Renal cortical epithelial cell (primary cell): ENCODE measurements around the gene DTNB. TPM values are rescaled to one million over a fixed set of nuclear protein-coding genes. Genes with fewer than 3 reads are reported as not detected.
"Not testable (repeated sequence)": the region's sequence is repeated elsewhere in the genome, so short reads cannot be mapped to it uniquely, and the experiment has no call there.

Source experiments
- DNase-seq: peaks from one replicate; pipeline ENCODE4 v3.0.0-alpha.2; 2011; ENCODE audit warnings: low read depth
- total RNA-seq: library from RNA; depleted of rRNA; stranded (reverse); fragments of >200 nt; gene quantifications from 2 replicates; pipeline ENCODE4 v1.2.3, GENCODE V29; 2014

The DTNB gene
- total RNA-seq, 1 donor from 2014 or later = 10.7 TPM

DNA sequence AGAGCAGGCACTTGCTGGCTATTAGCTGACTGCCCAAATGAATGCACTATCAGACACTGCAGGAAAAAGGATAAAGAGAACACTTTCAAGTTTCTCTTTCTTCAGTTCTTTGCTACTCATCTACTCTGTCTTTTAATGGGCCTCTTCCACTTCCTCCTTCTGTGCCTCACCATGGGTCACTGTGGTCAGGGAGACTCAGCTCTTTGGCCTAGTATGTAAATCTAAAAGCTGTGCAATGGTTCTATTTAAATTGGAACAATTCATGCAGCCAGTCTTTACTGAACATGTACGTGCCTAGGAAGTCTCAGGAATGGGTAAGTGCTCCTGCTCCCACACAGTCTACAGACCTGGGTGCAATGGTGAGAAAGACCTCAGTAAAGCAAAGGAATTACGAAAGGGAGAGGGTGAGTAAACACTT is 252.5 kb downstream of the DTNB start:
- no peak for DNase-seq

DNA sequence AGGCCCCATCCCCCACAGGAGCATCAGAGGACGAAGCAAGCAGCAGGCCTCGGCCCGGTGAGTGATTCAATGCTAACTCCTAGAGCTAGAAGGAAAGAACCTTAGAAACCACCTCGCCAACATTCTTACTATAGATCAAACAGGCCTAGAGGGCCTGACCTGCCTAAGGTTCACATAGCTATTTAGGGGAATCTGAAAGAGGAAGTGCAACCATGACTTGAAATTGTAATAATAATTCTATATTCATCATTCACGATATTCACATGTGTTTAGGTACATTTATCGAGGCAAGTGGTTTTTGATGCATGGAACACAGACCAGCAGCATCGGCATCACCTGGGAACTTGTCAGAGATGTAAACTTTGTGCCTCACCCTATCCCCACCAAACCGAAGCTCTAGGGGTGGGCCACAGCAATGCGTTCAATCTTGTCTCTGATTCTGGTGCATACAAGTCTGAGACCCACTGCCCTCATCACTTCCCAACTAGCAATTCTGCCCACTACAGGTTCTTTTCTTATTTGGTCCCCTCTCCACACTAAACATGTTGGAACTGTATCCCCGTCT is 253.6 kb downstream of the DTNB start:
- no peak for DNase-seq

DNA sequence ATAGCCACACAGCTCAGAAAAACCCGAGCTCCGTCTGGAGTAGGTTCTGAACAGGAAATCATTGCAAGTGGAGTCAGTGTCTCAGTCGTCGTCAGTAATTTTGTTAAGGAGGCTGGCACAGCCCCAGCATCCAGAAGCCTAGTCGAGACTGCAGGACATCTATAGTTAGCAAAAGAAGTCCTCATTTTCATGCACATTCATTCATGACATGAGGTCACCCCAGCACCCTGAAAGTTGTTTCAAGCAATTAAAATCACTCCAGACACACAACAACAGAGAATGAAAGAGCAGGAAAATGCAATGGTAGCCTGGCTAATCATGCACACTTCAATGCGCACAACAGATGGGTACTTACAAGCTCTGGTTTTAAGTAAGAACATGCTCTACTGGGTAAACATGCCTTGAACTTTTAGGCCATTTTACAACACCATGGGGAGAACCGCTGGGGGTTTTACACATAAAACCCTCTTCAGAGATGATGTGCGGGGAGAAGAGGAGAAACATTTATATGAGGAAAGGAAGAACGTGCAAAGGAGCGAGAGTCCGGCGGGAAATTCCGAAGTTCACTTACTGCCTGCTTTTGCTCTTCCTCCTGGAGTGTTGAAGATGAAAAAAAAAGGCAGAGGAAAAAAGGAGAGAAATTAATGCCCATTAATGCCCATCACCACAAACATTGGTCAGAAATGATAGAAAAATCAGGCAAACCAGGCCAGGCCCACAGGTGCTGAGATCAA is 254.3 kb downstream of the DTNB start:
- DNase-seq = no peak

DNA sequence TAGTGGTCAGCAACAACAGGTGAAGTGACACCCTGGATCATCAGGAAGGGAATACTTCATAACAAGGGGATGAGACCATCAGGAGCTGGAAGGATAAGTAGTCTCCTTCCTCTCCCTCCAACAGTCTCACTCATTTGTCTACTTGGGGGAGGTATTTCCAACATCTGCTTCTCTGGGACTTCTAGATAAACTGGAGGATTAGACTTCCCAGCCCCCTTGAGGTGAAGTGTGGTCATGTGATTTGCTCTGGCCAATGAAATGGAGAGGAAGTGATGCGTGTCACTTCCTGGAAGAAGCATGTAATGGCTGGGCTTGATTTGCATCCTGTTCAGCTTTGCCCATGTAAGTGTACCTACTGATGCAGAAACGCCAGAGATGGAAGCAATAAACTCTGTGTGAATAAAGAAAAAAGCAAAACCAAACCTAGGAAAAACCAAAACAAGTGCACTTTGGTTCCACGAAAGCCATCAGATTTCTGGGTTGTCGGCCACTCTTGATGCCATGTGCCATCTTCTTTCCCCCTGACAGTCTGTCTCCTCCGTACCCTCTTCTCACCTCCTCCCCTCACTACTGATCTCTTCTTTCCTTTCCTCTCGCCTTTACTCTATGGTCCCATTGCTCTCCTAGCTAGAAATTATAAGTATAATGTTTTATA is 255.5 kb downstream of the DTNB start:
- DNase-seq = no peak

DNA sequence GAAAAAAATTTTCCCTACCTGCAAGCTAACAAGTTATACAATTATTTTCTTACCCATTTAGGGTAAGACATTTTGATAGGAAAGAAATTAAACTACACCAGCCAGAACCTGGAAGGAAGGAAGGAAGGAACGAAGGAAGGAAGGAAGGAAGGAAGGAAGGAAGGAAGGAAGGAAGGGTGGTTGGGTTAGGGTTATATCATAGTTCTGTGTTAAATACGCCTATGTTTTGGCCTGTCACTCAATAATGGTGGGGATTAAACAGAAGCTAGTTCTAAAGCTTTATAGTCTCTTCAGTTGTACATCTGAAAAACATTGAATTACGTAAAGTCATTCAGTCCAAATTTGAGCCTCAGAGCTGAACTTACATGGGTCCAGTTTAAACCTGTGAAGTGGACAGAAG is 256.7 kb downstream of the DTNB start:
- no peak for DNase-seq

DNA sequence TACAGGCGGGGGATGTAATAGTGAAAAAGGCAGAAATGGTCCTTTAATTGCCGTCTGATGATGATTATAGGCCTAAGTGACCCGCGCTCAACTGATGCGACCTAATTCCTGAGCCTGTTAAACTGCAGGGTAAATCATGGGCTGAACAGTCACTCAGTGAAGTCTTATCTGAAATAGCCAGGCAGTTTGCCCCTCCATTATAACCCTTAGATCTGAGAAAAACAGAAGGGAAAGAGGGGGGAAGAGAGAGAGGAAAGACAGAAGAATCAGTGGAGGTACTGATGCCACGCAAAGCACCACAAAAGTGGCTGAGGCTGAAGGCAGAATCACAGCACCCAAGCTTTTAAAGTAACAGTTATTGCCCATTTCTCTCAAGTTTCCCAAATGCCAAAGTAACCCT is 258.6 kb downstream of the DTNB start:
- no peak for DNase-seq

DNA sequence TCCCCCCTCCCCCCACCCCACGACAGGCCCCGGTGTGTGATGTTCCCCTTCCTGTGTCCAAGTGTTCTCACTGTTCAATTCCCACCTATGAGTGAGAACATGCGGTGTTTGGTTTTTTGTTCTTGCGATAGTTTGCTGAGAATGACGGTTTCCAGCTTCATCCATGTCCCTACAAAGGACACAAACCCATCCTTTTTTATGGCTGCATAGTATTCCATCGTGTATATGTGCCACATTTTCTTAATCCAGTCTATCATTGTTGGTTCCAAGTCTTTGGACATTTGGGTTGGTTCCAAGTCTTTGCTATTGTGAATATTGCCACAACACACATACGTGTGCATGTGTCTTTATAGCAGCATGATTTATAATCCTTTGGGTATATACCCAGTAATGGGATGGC is 260.0 kb downstream of the DTNB start:
- not testable (repeated sequence) for DNase-seq

DNA sequence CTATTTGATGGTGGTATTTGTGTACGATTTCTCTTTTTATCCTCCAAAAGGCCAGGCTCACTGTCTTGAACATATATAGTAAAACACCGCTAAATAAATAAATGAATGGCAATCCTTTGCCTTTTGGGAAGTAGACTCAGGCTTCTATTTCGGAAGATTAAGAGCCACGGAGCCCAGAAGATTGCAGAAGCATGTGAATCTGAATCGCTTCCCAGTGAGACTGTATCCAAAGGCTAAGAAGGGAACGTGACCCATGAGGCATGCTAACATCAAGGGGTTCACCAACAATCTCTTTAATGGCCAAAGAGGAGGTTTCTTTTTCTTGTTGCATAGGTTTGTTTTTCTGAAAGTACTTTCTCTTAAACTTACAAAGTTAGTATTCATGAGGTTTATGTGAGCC is 261.6 kb downstream of the DTNB start:
- DNase-seq = no peak

DNA sequence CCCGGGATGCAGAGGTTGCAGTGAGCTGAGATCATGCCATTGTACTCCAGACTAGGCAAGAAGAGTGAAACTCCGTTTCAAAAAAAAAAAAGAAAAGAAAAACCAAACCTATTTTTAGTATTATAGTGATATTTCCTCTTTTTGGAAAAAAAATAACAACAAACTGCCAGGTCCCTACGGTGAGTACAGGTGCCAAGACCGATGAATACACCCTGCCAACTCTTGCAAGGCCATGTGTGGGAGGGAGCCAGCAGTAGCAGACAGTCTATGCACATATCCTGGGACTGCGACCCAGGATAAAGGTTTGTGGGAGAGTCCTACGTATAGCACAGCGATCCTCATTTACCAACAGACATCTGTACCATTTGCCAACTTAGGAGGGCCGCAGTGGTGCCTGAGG is 262.1 kb downstream of the DTNB start:
- no peak for DNase-seq

DNA sequence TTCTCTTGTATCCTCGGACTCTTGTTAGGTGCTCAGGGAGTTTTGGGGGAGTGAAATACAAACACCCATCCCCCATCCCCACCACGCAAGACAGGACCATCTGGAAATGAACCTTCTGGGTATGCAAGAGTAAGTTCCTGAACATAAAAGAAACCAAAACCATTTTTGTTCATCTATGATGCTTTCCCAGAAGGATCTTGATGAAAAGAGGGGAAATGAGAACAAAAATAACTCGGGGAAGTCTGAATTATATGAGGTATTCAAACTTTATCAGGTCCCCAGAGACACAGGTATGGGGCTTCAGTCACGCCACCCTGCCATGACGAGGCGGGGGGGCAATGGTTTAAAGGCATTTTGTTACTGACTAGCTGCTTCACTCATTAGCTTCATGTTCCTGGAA is 263.0 kb downstream of the DTNB start:
- DNase-seq = no peak

DNA sequence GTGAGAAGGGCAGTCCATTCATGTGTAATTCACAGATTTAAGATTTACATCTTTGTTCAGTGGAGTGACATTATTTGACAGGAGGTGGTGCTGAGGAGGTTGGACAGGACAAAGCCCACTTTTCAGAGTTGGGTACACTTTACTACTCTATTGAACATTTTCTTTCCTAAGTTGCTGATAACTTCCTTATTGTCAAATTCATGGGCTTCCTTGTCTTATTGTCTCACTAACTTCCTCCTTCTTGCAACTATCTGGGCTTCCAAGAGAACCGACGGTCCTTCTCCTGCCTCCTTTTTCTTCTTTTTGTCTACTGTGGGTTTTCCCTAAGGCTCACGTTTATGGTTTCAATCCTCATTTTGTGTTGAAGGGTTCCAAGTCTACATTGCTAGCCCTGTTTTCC is 263.9 kb downstream of the DTNB start:
- DNase-seq = no peak

DNA sequence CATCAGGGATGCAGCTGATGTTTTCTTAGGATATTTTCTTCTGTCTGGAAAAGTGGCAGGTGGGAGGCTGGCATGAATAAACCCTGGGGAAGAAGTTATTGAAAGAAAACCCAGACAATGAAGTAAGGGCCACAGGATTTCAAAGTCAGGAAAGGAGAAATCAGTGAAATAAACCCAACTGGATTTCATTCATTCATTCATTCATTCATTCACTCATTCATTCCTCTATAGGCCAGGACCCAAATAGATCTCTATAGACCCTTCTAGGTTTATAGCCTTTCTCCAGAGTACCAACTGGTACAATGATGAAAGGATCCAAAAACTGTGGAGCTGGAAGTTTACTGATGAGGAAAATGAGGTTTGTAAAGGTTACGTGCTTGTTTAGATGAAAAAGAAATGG is 264.3 kb downstream of the DTNB start:
- no peak for DNase-seq

DNA sequence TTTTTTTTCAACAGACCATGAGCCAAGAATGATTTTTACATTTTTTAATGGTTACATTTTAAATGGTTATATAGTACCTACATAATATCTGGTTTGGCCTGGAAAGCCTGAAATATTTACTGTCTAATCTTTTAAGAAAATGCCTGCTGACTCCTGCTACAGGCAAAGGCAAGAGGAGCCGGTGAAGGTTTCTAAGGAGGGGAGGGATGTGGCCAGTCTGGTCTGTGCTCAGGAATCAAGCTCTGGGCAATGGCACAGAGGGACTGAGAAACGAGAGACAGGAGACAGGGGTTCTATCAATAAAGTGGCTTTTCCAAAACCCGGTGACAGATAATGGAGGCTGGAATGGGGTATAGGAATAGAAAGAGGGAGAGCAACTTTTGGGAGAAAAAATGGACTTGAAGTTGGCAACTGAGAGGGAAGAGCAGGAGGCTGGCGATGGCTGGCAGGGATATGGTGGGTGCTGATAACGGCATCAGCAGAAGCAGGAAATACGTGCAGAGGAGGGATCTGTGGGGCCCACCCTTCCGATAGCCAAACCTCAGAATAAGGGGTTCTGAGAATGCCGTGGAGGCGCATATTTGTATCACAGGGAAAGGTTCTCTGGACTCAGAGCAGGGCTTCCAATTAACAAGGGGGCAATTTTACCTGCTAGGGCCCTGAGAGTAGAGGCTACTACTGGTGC is 267.6 kb downstream of the DTNB start:
- no peak for DNase-seq

DNA sequence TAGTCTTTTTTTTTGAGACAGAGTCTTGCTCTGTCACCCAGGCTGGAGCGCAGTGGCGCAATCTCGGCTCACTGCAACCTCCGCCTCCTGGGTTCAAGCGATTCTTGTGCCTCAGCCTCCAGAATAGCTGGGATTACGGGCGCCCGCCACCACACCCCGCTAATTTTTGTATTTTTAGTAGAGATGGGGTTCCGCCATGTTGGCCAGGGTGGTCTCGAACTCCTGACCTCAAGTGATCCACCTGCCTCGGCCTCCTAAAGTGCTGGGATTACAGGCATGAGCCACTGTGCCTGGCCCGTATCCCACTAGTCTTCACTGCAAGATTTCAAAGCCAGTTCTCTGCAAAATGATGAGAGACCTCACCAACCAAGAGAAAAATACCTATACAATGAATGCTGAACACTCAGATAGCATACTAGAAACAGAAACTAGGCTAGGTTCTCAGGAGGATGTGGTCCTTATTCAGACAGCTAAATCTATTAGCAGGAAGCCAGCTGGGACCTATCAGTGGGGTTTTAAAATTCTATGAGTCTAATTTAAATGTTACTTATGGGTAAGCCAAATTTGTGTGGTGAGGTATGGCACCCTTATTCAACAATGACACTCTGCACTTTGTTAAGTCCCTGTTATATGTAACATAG is 270.1 kb downstream of the DTNB start:
- DNase-seq = not testable (repeated sequence)

DNA sequence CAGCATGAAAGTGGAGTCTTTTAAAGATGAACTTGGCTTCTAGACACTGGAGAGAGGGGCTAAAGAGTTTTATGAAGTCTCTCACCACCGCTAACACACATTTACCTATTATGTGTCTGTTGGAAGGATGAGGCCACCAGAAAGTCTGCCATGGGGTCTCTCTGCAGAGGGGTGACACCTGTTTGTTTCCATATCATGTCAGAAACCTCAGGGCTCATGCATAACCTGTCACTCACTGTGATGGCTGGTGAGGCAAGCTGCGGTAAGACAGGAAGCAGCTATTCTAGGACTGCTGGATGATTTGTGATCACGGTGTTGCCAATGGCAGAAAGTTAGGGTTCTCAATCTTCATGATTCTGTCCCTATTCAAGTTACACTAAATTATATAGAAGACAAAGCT is 270.9 kb downstream of the DTNB start:
- DNase-seq = no peak

DNA sequence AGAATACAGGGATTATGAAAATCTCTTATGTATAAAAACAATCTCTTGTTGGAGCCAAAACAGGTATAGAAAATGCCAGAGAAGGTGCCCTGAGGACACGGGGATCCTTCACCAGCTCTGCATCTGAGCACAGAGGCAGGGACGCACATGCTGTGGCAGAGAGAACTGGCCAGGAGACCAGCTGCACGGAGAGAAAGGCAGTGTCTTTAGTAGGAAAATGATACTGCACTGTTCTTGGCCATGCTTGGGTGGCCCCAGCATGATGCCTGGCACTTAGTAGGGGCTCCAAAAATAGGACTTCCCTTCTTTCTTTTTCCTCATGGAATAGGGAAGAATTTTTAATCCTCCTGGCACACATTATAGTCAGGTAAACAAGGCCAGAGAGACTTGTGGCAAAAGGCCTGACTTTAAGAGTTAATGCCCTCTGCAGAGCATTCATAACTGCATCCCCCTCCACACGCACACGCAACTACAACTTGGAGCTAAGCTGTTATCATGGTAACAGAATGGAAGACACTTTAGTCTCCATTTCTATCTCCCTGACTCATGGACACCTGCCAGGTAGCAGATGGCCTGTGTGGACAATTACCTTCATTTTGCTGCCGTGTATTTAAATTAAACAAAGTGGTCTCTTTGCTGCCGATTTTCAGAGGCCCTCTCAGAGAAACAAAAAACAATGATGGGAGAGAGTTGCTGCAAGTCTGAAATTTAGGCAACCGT is 271.9 kb downstream of the DTNB start:
- no peak for DNase-seq

DNA sequence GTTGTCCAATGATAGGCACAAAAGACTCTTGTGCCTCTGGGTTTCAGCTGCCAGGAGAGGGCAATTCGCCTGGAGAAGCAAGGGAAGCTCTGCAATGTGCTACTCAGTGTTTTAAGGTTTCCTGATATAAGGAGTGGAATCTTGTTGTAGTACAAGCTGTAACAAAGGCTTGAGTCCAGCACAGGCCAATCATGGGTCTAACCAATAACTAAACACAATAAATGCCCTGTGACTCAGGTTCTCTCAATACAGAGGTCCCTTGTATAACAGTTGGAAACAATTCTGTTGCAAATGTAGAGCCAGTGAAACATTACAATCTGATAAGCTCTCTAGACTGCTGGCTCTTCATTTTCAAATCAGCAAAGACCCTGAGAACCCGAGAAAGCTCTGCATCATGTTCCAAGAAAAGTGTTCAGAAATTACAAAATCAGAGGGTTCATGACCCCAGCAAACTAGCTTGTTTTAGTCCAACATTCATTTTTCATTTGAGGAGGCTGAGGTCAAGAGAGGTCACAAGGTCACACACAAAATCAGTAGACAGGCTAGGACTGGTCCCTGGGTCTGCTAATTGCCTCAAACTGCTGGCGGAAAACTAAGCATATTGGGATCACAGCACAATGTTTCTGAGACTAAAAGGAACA is 272.7 kb downstream of the DTNB start:
- no peak for DNase-seq

DNA sequence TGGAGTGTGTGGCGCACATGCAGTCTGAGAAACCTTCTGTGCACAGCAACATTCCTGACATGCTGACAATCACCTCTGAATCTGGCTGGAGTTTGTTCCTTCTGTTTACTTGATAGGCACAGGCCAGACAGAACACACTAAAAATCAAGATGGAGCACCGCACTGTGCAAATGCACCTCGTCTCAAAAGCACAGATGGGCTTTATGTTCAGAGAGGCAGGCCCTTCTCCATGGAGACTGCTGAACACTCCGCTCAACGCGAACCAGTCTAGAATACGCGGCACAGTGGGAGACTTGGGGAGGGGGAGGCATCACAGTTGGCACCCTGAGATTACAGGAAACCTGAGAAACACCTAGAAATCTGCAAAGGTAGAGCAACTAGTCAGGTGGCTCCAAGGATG is 273.2 kb downstream of the DTNB start:
- DNase-seq = no peak

DNA sequence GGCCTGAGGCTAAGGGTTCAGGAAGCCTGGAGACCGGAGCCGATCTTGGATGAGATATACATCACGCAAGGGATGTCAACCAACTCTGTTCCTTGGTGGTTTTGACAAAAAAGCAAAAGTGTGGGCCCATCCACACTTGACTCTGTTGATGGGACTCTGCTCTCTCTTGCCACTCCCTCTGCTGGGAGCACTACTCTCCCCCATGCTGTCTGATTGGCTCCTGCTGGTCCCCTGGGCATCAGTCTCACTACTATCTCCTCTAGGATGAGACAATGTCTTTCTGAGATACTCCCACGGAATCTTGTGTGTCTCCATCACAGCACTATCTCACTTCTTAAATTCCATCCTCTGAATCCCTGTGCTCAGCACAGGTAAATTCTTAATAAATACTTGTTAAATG is 274.8 kb downstream of the DTNB start:
- no peak for DNase-seq

DNA sequence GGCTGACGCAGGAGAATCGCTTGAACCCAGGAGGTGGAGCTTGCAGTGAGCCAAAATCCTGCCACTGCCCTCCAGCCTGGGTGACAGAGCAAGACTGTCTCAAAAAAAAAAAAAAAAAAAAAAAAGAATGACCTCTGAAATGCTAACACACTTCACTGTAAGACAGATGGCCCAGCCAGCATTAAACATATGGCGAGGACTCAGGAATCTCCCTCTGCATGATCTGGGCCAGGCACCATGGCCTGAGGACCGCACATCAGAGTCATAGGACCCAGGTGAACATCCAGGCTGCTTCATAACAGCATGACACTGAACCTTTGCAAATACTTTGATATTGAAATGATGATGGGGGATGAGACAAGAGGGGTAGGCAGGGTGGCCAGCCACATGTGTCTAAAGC is 275.6 kb downstream of the DTNB start:
- no peak for DNase-seq

DNA sequence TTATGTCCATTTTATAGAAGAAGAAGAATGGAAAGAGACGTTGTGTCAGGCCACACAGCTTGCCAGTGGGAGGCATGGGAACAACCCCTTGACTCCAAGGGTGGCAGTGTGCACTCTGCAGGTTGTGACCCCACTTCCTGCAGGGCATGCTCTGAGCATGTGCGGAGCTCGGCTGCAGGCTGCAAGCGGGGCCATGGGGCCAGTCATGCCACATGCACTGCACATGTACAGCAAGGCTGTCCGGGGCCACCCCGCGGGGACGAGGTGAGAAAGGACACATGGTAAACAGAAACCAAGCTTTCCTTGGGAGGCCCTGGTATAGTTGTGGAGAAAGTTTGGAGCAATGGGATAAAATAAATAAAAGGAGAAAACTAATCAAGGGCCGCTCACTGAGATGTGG is 284.2 kb downstream of the DTNB start:
- no peak for DNase-seq
